Measurements from ENCODE around the gene ZNF296. TPM values are rescaled to one million over a fixed set of nuclear protein-coding genes. Genes with fewer than 3 reads are reported as not detected.

ZNF296 gene
- total RNA-seq, 4 donors from 2014 or later = 0.27 TPM; not detected in 3

DNA sequence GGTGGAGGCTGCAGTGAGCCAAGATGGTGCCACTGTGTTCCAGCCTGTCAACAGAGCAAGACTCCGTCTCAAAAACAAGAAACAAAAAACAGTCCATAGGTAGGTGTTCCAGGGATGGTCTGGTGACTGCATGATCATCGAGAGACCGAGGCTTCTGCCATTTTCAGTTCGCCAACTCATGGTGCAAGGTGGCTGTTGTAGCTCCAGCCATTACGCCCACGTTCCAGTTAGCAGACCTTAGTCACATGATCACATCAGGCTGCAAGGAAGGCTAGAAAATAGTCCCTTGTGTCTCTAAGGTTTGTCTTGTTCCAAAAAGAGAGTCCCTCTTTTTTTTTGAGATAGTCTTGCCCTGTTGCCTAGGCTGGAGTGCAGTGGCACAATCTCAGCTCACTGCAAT is 40.5 kb downstream of the ZNF296 start:
- no peak for DNase-seq
- H3K9me3 ChIP-seq = no peaks in the 10 kb centered on the region
- H3K27ac ChIP-seq = no peak overlapping the region
- TF ChIP-seq, protein P1, sequence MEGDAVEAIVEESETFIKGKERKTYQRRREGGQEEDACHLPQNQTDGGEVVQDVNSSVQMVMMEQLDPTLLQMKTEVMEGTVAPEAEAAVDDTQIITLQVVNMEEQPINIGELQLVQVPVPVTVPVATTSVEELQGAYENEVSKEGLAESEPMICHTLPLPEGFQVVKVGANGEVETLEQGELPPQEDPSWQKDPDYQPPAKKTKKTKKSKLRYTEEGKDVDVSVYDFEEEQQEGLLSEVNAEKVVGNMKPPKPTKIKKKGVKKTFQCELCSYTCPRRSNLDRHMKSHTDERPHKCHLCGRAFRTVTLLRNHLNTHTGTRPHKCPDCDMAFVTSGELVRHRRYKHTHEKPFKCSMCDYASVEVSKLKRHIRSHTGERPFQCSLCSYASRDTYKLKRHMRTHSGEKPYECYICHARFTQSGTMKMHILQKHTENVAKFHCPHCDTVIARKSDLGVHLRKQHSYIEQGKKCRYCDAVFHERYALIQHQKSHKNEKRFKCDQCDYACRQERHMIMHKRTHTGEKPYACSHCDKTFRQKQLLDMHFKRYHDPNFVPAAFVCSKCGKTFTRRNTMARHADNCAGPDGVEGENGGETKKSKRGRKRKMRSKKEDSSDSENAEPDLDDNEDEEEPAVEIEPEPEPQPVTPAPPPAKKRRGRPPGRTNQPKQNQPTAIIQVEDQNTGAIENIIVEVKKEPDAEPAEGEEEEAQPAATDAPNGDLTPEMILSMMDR (IDR thresholded peaks at IDR 0.05) = no peak
- TF ChIP-seq POLR2A (IDR thresholded peaks at IDR 0.05) = no peak
- intact Hi-C loops (cut with DNase I; ENCODE audit: low total_unique reads) = no loop called here
- no peaks in the 10 kb centered on the region for H3K27me3 ChIP-seq
- no peaks in the 10 kb centered on the region for H3K36me3 ChIP-seq
- peaks cover 6 to 12% of the 10 kb centered on the region in 2 donors for H3K4me1 ChIP-seq
- H3K4me3 ChIP-seq = no peak overlapping the region

DNA sequence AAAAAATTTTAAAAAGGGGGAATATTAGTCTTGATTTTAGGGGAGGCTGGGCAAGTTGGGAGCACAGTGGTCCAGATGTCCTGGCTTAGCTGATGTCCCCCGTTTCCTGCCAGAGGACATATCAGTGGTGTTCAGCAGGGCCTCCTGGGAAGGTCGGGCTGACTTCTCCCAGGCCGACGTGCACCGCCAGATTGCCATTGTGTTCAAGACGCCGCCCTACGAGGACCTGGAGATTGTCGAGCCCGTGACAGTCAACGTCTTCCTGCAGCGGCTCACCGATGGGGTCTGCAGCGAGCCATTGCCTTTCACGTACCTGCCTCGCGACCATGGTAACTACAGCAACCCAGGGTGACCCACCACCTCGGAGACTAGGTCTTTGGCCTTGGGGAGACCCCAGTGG is 43.9 kb downstream of the ZNF296 start:
- TF ChIP-seq POLR2A (IDR thresholded peaks at IDR 0.05) = no peak
- TF ChIP-seq, protein P1 (IDR thresholded peaks at IDR 0.05) = no peak
- Histone ChIP-seq H3K27me3 (no peaks in the 10 kb centered on the region), H3K4me3 (no peak overlapping the region), H3K9me3 (no peaks in the 10 kb centered on the region), H3K27ac (no peak overlapping the region), H3K36me3 (no peaks in the 10 kb centered on the region), H3K4me1 (no peaks in the 10 kb centered on the region)
- intact Hi-C loops (cut with DNase I; ENCODE audit: low total_unique reads) = no loop called here
- no peak for DNase-seq

DNA sequence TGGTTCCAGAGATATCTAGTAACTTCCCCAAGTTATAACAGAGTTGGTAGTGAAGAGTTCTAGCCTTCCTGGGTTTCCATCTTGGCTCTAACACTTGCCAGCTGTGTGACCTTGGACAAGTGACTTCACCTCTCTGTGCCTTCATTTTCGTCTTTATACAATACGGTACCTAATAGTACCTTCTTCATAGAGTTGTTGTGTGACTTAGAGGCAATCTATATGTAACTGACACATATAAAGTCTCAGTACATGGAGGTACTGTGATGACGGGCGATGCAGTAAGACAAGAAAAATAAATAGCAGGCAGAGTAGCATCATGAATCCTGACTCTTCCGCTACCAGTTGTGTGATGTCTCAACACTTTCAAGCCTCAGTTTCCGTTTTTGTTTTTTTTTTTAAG is 45.5 kb downstream of the ZNF296 start:
- TF ChIP-seq POLR2A (IDR thresholded peaks at IDR 0.05) = no peak
- TF ChIP-seq, protein P1 (IDR thresholded peaks at IDR 0.05) = no peak
- intact Hi-C loops (cut with DNase I; ENCODE audit: low total_unique reads) = no loop called here
- no peaks in the 10 kb centered on the region for H3K36me3 ChIP-seq

GRCh38 chr19:45027371-45027770 is 48.9 kb downstream of the ZNF296 start:
- H3K27me3 ChIP-seq = no peaks in the 10 kb centered on the region
- no peak overlapping the region for H3K27ac ChIP-seq
- no peak for TF ChIP-seq POLR2A (IDR thresholded peaks at IDR 0.05)
- TF ChIP-seq, protein P1 (IDR thresholded peaks at IDR 0.05) = no peak
- no peaks in the 10 kb centered on the region for H3K36me3 ChIP-seq
- H3K9me3 ChIP-seq = no peaks in the 10 kb centered on the region
- no peak overlapping the region for H3K4me3 ChIP-seq
- DNase-seq = no peak
- H3K4me1 ChIP-seq = no peaks in the 10 kb centered on the region
- intact Hi-C loops (cut with DNase I; ENCODE audit: low total_unique reads) = no loop called here

More for the DNA sequence above, 45.5 kb downstream of the ZNF296 start:
- Histone ChIP-seq H3K4me1 (no peaks in the 10 kb centered on the region), H3K9me3 (no peaks in the 10 kb centered on the region), H3K27ac (no peak overlapping the region), H3K27me3 (no peaks in the 10 kb centered on the region), H3K4me3 (no peak overlapping the region)
- DNase-seq = no peak

- intact Hi-C loops (cut with DNase I; ENCODE audit: low total_unique reads) = no loop called here
- Histone ChIP-seq H3K36me3 (no peaks in the 10 kb centered on the region), H3K27me3 (no peaks in the 10 kb centered on the region), H3K4me1 (no peaks in the 10 kb centered on the region), H3K4me3 (no peak overlapping the region), H3K27ac (no peak overlapping the region), H3K9me3 (no peaks in the 10 kb centered on the region)
- no peak for DNase-seq
- TF ChIP-seq POLR2A (IDR thresholded peaks at IDR 0.05) = no peak
- TF ChIP-seq, protein P1 (IDR thresholded peaks at IDR 0.05) = no peak
Observed at GRCh38 chr19:45025264-45025663, 51.0 kb downstream of the ZNF296 start.
